ENCODE data around the gene IFNL4.

IFNL4 gene

DNA sequence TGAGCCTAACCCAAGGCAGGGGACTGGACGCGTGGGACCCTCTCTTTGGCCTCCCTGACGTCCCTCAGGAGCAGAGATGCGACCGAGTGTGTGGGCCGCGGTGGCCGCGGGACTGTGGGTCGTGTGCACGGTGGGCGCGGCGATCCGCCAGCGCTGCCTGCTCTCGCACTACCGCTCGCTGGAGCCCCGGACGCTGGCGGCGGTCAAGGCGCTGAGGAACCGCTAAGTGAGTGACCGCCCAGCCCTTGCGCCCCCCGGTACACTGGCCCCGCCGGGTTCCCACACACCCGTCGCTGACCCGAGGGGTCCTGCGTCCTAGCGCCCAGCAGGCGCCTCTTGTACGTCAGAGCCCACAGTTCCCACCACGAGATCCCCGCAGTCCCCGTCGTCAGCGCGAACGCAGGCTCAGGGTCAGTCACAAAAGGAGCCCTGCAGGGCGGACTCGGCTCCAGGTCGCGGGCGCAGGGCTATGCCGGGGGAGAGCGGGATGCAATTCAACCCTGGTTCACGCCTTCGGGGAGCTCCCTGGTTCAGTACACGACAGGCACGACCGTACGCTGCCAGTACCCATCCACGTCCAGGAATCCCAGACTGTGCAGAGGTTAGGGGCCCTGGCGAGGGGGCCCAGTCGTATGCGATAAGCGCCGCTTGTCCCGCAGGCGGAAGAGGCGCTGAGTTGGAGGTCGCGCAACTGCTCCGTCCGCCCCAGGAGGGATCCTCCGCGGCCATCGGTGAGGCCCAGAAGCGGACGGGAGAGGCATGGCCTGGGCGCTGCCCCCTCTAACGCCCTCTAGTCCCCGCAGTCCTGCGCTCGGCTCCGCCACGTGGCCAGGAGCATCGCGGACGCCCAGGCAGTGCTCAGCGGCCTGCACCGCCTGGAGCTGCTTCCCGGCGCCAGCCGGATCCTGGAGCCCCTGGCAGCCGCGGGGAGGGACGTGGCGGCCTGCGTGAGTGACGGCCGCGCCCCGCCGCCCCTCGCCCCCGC, 15.9 kb upstream of the IFNL4 start:
- TF ChIP-seq, protein P1, sequence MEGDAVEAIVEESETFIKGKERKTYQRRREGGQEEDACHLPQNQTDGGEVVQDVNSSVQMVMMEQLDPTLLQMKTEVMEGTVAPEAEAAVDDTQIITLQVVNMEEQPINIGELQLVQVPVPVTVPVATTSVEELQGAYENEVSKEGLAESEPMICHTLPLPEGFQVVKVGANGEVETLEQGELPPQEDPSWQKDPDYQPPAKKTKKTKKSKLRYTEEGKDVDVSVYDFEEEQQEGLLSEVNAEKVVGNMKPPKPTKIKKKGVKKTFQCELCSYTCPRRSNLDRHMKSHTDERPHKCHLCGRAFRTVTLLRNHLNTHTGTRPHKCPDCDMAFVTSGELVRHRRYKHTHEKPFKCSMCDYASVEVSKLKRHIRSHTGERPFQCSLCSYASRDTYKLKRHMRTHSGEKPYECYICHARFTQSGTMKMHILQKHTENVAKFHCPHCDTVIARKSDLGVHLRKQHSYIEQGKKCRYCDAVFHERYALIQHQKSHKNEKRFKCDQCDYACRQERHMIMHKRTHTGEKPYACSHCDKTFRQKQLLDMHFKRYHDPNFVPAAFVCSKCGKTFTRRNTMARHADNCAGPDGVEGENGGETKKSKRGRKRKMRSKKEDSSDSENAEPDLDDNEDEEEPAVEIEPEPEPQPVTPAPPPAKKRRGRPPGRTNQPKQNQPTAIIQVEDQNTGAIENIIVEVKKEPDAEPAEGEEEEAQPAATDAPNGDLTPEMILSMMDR (IDR thresholded peaks at IDR 0.05), result no peak
- Histone ChIP-seq H3K27ac (no peak overlapping the region), H3K4me3 (no peak overlapping the region)
- DNase-seq (ENCODE audit: low spot score), result no peak

DNA sequence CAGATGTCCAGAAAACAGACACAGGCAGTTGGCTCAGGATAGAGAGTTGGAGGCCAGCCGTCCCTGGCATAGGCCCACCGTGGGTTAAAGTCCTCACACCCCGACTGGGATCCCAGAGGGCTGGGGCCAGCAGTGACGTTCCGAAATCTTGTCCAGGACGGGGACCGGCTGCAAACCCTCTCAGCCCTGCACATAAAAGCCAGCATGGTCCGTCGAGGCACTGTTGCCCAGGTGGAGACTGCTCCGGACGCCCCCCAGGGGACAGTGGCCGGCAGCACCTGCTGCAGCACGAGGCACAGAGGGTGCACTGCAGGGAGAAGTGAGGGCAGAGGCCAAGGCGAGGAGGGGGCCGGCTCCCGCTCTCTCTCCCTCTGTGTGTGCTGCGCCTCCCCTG, 15.3 kb upstream of the IFNL4 start:
- Histone ChIP-seq H3K4me3 (no peak overlapping the region), H3K27ac (no peak overlapping the region)
- TF ChIP-seq, protein P1 (IDR thresholded peaks at IDR 0.05), result no peak
- no peak for DNase-seq (ENCODE audit: low spot score)

DNA sequence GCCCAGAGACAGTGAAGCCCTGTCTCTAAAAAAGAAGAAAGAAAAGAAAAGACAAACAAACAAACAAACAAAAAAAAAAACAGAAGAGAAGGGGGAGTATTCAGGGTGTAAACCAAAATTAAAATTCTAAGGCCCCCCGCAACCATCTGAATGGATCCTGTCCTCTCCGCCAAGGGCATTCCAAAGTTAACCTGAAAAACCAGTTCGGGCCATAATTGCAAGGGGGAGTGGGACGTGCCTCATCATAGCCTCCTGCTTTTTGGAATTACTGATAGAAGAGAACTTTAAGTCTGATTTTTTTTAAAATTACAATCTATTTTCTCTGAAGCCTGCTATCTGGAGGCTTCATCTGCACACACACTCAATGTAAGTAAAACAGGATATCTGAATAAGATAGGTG, 13.8 kb upstream of the IFNL4 start:
- no peak overlapping the region for H3K27ac ChIP-seq
- H3K4me3 ChIP-seq, result no peak overlapping the region
- no peak for DNase-seq (ENCODE audit: low spot score)
- TF ChIP-seq, protein P1 (IDR thresholded peaks at IDR 0.05), result no peak

DNA sequence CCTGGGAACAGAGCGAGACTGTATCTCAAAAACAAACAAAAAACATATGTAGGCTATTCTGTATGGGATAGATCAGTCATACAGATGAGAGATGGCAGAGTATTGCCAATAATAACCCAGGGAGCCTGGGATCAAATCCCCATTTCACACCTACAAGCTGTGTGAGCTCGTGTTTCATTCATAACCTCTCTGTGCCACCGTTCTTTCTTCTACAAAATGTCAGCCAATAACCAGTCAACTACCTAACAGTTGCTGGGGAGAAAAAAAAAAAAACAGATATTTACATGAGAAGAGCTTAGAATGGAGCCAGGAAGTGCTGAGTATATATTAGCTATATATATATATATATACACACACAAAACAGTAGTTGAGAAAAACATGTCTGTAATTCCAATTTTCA, 13.0 kb upstream of the IFNL4 start:
- H3K4me3 ChIP-seq, result no peak overlapping the region
- H3K27ac ChIP-seq, result no peak overlapping the region
- DNase-seq (ENCODE audit: low spot score), result no peak
- TF ChIP-seq, protein P1 (IDR thresholded peaks at IDR 0.05), result no peak

DNA sequence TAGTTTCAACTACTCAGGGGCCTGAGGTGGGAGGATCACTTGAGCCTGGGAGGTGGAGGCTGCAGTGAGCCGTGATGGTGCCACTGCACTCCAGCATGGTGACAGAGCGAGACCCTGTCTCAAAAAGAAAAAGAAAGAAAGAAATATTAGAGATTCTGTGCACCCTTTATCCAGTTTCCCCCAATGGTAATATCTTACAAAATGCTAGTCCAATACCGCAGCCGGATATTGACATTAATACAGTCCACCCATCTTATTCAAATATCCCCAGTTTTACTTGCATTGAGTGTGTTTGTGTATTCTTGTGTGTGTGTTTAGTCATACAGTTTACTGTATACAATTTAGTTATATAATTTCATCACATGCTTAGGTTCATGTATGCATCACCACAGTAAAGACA, 8.6 kb upstream of the IFNL4 start:
- no peak overlapping the region for H3K4me3 ChIP-seq
- H3K27ac ChIP-seq, result no peak overlapping the region
- DNase-seq (ENCODE audit: low spot score), result no peak
- TF ChIP-seq, protein P1 (IDR thresholded peaks at IDR 0.05), result no peak

DNA sequence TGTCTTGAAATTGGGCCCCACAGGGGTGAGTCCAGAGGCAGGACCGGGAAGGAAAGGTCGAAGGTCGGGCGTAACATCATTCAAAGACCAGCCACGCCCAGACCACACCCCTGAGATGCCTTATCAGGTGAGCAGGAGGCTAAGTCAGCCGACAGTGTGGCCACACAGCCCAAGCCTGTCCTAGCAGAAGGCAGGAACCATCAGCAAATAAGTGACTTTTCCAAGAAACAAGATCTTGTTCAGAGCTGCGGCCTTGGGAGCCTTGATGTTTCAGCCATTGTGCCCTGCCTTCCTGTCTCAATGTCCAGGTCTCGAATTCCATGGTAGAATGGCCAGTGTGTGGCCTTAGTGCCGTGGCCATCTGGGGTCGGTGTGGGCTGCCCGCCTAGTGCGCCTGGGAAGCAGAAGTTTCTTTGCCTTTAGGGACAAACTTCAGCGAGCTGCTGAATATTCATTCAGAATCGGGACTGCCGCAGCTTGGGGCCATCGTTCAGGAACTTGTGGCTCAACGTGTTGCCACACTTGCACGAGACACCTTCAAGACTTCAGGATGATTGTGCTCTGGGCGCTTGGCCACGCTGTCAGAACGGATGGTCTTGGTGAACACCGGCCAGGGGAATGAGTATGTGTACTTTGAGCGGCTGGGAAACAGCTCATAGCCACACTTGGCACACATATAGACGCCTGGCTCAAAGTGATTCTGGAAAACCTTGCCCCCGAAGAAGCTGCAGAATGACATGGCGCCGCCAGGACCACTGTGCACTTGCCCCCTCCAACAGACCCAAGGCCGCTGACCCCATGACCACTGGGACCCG, 6.1 kb upstream of the IFNL4 start:
- TF ChIP-seq, protein P1 (IDR thresholded peaks at IDR 0.05), result no peak
- DNase-seq (ENCODE audit: low spot score), result no peak
- no peak overlapping the region for H3K4me3 ChIP-seq
- H3K27ac ChIP-seq, result no peak overlapping the region

Measured in coronary artery (tissue), 2 donors.